Small intestine (tissue), 7 donors: Measurements from ENCODE around the gene VPS13C. TPM values are rescaled to one million over a fixed set of nuclear protein-coding genes. Genes with fewer than 3 reads are reported as not detected.
"Not testable (repeated sequence)": the region's sequence is repeated elsewhere in the genome, so short reads cannot be mapped to it uniquely, and the experiment has no call there.

Experiments used
- DNase-seq, 2 donors: peaks; one replicate each; pipeline versions ENCODE4 v3.0.0 to v3.0.0-alpha.2; 2013
- FAIRE-seq: peaks from 2 replicates; lab custom pipeline; 2012; peaks lifted over from hg19 to GRCh38; lab: Jason Lieb, UNC
- H3K27ac ChIP-seq, 3 donors: one replicate each; pipeline ENCODE4 v1.5.1; 2013; ENCODE audit warnings: low read length in 2 of 3, mild to moderate bottlenecking in 2 of 3, control low read depth in 1 of 3, inconsistent platforms in 1 of 3, low read depth in 1 of 3, moderate library complexity in 1 of 3
- H3K27me3 ChIP-seq, 3 donors: one replicate each; pipeline ENCODE4 v1.6.1; 2013; ENCODE audit warnings: low read length in 3 of 3, inconsistent platforms in 1 of 3; ENCODE audit not compliant: control insufficient read depth in 3 of 3, insufficient read depth in 3 of 3
- H3K36me3 ChIP-seq, 3 donors: one replicate each; pipeline ENCODE4 v1.6.1; 2013; ENCODE audit warnings: low read length in 3 of 3, inconsistent platforms in 1 of 3, low read depth in 1 of 3, mild to moderate bottlenecking in 1 of 3, moderate library complexity in 1 of 3; ENCODE audit not compliant: control insufficient read depth in 3 of 3, insufficient read depth in 2 of 3
- H3K4me1 ChIP-seq, 3 donors: one replicate each; pipeline ENCODE4 v1.6.1; 2013; ENCODE audit warnings: low read length in 2 of 3, inconsistent platforms in 1 of 3, low read depth in 1 of 3, mild to moderate bottlenecking in 1 of 3, moderate library complexity in 1 of 3; ENCODE audit not compliant: control insufficient read depth in 3 of 3, insufficient read depth in 2 of 3
- H3K4me3 ChIP-seq, 3 donors: one replicate each; pipeline ENCODE4 v1.5.1; 2013; ENCODE audit warnings: low read length in 3 of 3, control low read depth in 1 of 3, inconsistent platforms in 1 of 3, low read depth in 1 of 3, mild to moderate bottlenecking in 1 of 3, moderate library complexity in 1 of 3
- H3K9me3 ChIP-seq, 2 donors: one replicate each; pipeline ENCODE4 v1.6.1; 2013; ENCODE audit warnings: low read depth in 1 of 2, low read length in 1 of 2; ENCODE audit not compliant: control insufficient read depth in 2 of 2, insufficient read depth in 1 of 2
- WGBS, 3 donors: extraction: QIAGEN DNeasy Blood & Tissue Kit; methylation state at CpG; one replicate each; pipeline ENCODE4 v1.1.7; 2013; 5-methylcytosine and 5-hydroxymethylcytosine counted together
- polyA plus RNA-seq, 4 donors: library from polyadenylated mRNA; stranded (reverse) in 3 of 4; unstranded in 1 of 4; fragments of 200-250 nt in 3 of 4; fragments of 120-200 nt in 1 of 4; gene quantifications; one replicate each; pipeline versions ENCODE4 v1.2.1 to v1.2.3, GENCODE V29; 2013
- donor health status: healthy with polysubstance abuse.
- donor health status: control.
- donor health status: control.
- donor health status: Bipolar disorder and iron deficiency.
- donor health status: healthy.

Gene VPS13C
- polyA plus RNA-seq, 4 donors, result 7.3 to 49.2 (median 11.6) TPM

DNA sequence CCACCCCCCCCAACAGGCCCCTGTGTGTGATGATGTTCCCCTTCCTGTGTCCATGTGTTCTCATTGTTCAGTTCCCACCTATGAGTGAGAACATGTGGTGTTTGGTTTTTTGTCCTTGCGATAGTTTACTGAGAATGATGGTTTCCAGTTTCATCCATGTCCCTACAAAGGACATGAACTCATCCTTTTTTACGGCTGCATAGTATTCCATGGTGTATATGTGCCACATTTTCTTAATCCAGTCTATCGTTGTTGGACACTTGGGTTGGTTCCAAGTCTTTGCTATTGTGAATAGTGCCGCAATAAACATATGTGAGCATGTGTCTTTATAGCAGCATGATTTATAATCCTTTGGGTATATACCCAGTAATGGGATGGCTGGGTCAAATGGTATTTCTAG, 12.0 kb downstream of the VPS13C start:
- H3K27ac ChIP-seq, H3K9me3 ChIP-seq, H3K4me1 ChIP-seq, DNase-seq, H3K27me3 ChIP-seq, FAIRE-seq, H3K4me3 ChIP-seq, H3K36me3 ChIP-seq: not testable (repeated sequence)
- 92 to 97% (median 94%) methylated on average over 2 to 4 of the region's 4 CpGs for WGBS, 3 donors

DNA sequence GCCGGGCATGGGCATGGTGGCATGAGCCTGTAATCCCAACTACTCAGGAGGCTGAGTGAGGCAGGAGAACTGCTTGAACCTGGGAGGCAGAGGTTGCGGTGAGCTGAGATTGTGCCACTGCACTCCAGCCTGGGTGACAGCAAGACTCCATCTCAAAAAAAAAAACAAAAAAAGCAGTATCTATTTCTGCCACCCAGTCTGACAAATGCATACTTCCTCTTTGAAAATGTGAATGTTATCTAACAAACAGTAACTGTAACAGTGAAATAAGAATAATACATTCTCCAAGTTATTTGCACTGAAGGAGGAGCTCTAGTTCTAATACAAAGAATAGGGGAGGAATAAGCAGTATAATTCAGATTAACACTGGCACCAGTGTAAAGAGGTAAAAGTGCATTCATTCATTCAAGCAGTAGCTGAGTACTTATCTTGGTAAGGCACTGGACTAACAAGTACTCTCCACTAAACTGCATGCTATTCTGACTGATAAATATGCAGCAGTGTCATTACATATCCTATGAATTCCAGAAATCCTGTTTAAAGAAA, 12.9 kb downstream of the VPS13C start:
- DNase-seq, result no peak
- Histone ChIP-seq H3K36me3 (no peaks in the 10 kb centered on the region), H3K27me3 (no peaks in the 10 kb centered on the region), H3K27ac (no peak overlapping the region), H3K4me3 (no peak overlapping the region), H3K9me3 (no peaks in the 10 kb centered on the region), H3K4me1 (peaks cover 0 to 2% (median 0%) of the 10 kb centered on the region in 3 donors)
- 84 to 90% (median 89%) methylated on average over 2 of the region's 2 CpGs for WGBS, 3 donors
- FAIRE-seq, result no peak

DNA sequence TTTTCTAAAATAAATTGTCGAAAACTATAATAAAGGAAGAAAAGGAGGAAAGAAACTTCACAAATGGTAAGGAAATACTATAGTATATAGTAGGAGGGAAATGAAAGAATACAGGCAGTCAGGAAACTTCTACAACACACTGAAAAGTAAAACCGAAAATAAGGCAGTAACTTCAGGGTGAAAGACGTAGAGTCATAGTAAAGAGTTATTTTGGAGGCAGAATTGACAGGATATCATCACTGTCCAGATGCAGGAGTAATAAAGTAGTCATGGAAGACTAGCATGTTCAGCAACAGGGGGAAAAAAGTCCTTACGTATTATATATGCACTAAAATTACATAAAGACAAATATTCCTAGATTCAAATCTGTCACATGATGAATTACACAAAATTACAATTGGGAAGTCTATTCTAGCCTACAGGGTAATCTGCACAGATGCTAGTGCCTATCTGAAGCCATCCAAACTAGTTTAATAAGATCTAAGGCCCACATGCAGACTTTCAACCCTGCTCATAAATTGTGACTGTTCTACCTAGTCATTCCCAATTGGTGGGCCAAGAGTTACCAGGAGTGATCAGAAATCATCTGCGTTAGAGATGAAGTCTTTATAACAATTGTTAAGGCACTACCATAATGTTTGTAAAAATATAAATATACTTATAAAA, 14.0 kb downstream of the VPS13C start:
- Histone ChIP-seq H3K27me3 (no peaks in the 10 kb centered on the region), H3K4me3 (no peak overlapping the region), H3K9me3 (no peaks in the 10 kb centered on the region), H3K4me1 (peaks cover 0 to 2% (median 0%) of the 10 kb centered on the region in 3 donors), H3K27ac (no peak overlapping the region), H3K36me3 (peaks cover 0 to 3% (median 0%) of the 10 kb centered on the region in 3 donors)
- 61 to 70% (median 65%) methylated on average over 5 of the region's 5 CpGs for WGBS, 3 donors
- DNase-seq (no peak), FAIRE-seq (no peak)

DNA sequence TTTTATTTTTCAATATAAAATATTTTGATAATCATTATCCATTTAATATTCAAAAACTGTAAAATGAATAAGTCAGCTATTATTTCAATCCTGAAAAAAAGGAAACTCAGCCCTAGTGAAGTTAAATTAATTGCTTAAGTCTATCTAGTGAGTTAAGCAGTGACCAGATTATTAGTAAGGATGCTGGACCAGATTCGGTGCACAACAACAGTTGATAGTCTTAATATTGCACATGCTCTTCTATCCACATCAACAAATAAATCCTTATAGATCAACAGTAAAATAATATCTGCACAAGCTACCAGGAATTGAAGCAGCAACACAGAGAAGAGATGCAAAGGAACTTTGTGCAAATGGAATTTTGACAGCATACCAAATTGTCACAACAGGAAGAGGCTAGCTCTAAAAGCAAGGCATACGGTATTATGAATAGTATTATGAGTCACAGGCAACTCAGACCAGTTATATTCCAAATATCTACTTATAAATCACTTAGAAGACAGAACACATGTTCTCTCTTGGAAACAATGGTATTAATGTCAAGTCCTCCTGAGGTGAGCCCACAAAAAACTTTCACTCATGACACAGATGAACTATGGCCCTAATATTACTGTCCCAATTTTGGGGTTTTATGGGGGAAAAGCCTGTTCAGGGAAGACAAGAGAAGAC, 24.9 kb downstream of the VPS13C start:
- no peak overlapping the region for H3K4me3 ChIP-seq
- FAIRE-seq (no peak), DNase-seq (no peak)
- H3K9me3 ChIP-seq, result no peaks in the 10 kb centered on the region
- no peaks in the 10 kb centered on the region for H3K4me1 ChIP-seq
- 63 to 81% (median 75%) methylated on average over 2 of the region's 2 CpGs for WGBS, 3 donors
- H3K36me3 ChIP-seq, result peaks cover 0 to 3% (median 0%) of the 10 kb centered on the region in 3 donors
- H3K27me3 ChIP-seq, result no peaks in the 10 kb centered on the region
- H3K27ac ChIP-seq, result no peak overlapping the region

DNA sequence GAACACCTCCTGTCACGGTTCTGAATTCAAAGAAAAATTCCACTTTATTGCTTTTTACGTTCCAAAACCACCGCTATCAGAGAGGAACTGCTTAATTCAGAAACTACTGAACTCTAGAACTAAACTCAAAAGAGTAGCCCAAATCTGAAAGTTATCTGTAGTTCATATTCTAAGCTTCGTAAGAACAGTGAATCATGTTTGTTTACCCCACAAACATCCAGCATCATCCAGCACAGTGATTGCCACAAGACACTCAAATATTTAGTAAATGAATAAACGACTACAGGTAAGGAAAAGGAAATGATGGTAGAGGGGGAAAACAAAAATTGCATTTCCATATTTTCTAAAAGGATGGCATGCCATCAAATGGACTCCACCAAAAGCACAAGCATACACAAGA, 32.3 kb downstream of the VPS13C start:
- no peak for DNase-seq
- no peaks in the 10 kb centered on the region for H3K9me3 ChIP-seq
- no peaks in the 10 kb centered on the region for H3K27me3 ChIP-seq
- no peak for FAIRE-seq
- peaks cover 0 to 3% (median 2%) of the 10 kb centered on the region in 3 donors for H3K36me3 ChIP-seq
- no peaks in the 10 kb centered on the region for H3K4me1 ChIP-seq
- no peak overlapping the region for H3K27ac ChIP-seq
- WGBS, 3 donors, result 82 to 86% (median 85%) methylated on average over 5 of the region's 5 CpGs
- H3K4me3 ChIP-seq, result no peak overlapping the region

DNA sequence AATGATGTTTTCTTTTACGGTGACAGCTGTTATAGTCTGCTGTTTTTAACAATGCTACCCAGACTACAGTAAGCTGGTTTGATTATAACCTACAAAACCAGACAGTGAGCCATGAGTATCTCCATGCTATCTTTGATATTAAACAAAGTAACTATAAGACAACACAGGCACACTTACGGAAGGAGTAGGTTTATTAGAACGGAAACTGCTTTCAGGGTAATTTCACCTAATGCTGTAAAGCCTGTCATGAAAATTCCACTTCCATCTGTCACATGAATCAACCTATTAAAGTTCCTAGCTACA, 33.0 kb downstream of the VPS13C start:
- WGBS, 3 donors, result 82 to 90% (median 88%) methylated on average over 3 of the region's 3 CpGs
- FAIRE-seq (no peak), DNase-seq (no peak)
- Histone ChIP-seq H3K36me3 (peaks cover 0 to 3% (median 2%) of the 10 kb centered on the region in 3 donors), H3K9me3 (no peaks in the 10 kb centered on the region), H3K4me1 (no peaks in the 10 kb centered on the region), H3K4me3 (no peak overlapping the region), H3K27me3 (no peaks in the 10 kb centered on the region), H3K27ac (no peak overlapping the region)

DNA sequence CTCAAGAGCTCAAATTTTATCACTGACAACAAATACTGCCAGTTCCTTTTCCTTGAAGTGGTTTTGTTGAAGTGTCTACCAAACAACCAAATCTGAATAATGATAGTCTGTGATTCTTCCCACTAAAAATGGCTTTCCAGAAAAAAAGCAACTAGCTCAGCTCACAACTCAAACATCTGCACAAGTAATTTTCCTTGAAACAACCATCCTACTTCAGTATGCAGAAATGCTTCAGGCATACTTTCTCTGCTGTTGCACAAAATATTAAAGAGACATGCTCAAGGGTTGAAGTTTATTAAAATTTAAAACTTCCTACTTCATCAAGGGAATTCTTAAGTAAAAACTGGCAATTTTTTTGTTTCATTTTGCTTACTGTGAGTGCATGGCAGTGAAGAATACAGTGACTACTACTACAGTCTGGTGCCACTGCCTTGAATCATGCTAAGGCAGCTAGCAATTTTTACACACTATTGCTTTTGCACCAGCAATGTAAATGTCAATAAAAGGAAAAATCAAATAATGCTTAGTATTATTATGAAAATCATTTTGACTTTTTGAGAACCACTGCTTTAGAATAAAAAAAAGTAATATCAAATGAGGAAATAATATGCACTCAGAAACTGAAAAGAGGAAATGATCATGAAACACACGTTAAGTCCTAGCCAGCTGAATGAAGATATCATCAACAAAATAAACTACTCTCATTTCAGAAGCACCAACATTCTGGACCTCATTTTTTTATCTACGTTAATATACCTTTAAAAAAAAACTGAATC, 33.6 kb downstream of the VPS13C start:
- DNase-seq, result no peak
- no peaks in the 10 kb centered on the region for H3K9me3 ChIP-seq
- 69 to 87% (median 74%) methylated on average over 2 of the region's 2 CpGs for WGBS, 3 donors
- H3K27me3 ChIP-seq, result no peaks in the 10 kb centered on the region
- H3K4me3 ChIP-seq, result no peak overlapping the region
- H3K36me3 ChIP-seq, result peaks cover 0 to 3% (median 2%) of the 10 kb centered on the region in 3 donors
- no peak for FAIRE-seq
- no peaks in the 10 kb centered on the region for H3K4me1 ChIP-seq
- H3K27ac ChIP-seq, result no peak overlapping the region

DNA sequence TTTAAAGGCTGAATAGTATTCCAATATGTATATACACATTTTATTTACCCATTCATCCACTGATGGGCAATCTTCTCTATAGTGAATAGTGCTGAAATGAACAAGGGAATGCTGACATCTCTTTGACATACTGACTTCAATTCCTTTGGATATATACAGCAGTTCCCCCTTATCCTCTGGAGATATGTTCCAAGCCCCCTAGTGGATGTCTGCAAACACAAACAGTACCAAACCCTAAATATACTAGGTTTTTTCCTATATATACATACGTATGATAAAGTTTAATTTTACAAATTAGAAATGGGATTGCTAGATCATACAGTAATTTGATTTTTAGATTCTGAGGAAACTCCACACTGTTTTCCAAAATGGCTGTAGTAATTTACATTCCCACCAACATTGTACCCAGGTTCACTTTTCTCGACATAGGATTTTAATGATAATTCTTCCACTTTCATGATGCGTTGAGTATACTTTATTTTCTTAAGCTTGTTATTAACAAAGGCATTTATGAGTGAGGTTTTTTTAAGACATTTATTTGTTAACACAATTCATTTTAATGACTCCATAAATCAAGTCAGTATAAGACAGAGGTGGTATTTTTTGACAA, 38.2 kb downstream of the VPS13C start:
- WGBS, 3 donors, result 98% methylated on average over 3 of the region's 3 CpGs
- no peak for FAIRE-seq

More for the DNA sequence above, 38.2 kb downstream of the VPS13C start:
- H3K27me3 ChIP-seq, result no peaks in the 10 kb centered on the region
- no peak overlapping the region for H3K4me3 ChIP-seq
- H3K4me1 ChIP-seq, result no peaks in the 10 kb centered on the region
- DNase-seq, result no peak
- no peak overlapping the region for H3K27ac ChIP-seq
- no peaks in the 10 kb centered on the region for H3K9me3 ChIP-seq
- H3K36me3 ChIP-seq, result peaks cover 0 to 2% (median 0%) of the 10 kb centered on the region in 3 donors
